ENCODE results near the gene LAMC1.
"Not testable (repeated sequence)": the region's sequence is repeated elsewhere in the genome, so short reads cannot be mapped to it uniquely, and the experiment has no call there.

The LAMC1 gene

DNA sequence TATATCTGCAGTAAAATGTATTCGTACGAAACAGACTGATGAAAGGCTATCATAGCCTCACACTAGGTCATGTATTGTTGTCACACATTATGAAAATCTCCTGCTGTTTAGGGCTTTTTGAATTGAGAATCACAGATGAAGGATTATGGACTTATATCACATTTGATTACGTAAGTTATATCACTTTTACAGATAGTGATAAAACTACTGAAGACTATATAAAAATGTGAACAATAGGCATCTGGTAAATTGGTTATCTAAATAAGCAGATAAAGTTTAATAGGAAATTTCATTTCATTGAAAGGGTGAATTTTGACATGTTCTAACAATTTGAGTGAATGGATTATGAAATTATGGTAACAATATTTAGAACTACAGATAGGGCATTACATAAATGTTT is 20.0 kb downstream of the LAMC1 start:
- no peak for DNase-seq (ENCODE audit: low read depth in 4 of 4, low spot score in 1 of 4)

DNA sequence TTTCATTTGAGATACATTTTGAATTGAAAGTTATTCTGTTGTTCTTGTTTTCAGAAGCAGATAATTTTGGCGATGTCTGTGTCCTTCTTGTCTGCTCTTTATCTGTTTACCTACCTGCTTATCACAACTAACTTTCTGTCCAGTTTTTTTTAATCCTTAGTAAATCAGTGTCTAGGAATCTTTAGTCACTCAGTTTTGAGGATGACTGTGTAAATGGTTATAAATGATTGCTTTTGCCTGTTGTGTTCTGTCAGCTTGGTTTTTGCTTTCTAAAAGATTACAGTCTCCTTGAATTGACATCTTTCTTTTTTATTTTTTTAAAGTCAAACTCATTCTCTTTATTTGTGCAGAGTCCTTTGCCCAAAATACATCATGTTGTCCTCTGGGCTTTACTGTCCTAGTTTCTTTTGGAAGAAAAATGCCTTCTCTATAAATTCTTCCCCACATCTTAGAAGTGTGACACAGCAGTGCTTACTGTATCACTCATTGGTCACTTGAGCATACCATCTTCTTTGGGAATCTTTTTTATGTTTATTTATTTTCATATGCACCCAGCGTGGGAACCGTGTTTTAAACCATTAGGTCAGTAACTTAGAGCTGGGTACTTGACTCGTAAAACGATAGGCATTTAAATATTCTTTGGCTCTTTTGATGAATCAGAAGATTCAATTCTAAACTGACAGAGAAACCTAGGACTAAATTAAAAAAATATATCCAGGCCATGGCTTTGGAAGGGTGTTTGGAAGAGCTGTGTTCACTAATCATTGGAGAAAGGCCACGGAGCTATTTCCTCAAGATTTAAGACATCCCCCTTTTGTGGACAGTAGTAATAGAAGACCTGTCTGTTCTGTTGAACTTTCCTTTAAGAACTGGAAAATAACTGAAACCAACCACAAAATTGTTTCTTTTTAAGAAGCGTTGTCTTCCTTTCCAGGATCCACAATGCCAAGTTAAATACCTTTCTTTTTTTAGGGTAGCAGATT is 20.9 kb downstream of the LAMC1 start:
- DNase-seq (ENCODE audit: low read depth in 4 of 4, low spot score in 1 of 4), result no peak

DNA sequence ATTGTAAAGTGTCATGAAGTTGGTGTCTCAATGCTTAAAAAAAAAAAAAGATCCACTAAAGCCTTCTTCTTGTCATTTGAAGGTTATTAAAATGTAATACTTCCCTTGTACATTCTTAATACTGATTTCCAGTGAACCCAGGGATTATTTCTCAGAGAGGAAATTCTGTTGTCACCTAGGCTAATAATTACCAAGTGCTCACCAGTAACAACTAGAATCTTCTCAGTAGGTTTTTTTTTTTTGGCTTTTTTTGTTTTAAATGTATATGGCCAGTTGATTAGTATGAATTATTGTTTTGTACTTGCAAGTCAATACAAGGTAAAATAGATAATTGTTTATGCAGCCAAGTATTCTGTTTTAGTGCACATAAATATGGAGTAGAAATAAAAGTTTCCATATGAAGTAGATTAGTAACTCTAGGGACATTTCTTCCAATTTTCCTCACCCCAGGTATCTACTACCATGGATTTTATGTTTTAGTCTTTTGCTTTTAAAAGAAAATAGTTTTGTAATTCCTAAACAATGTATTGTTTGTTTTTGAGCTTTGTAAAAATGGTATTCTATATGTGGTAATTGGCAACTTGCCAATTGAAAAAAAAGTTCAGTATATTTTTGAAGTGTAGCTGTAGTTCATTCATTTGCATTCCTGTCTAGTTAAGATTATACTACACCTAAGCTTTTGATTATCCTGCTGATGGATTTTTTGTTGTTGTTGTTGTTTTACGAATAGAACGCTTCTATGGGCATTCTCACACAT is 21.9 kb downstream of the LAMC1 start:
- no peak for DNase-seq (ENCODE audit: low read depth in 4 of 4, low spot score in 1 of 4)

DNA sequence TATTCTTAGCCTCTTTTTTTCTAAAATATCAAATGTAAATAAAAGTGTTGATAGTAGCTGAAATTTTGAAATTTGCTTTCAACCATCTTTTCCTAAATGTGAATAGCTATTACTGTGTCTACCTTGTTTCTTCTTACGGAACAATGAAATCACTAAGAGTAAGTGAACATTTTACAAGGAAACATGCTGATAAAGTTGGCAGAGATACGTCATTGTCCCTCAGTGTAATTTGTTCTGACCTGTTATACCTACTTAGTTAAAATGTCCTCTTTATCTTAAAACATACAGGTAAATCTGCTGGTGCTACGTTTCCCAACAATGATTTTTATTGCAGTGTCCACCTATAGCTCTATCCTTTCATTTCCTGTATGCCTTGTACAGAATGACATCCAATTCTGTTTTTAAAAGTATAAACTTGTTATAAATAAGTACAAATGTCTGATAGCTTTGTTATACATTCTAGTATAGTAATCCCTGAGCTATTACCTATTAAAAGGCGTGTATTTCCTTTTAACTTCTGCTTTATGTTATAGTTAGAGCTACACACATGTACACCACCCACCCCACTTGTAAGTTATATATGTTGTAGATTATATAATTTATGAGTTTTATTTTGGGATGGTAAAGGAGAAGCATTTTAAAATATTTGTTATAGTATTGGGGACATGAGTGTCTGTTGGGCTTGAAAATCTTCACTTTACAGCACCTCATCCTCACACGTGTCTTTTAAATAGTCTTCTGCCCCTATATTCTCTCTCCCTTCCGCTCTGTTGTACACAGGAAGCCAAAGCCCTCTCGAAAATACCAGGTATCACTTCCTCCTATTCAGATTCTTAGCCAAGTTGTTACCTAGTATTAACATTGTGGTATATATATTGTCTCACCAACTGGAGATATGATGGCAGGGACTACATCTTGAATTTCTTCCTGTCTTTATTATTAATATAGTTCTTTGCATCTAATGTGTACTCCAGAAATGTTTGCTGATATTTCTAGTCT is 25.2 kb downstream of the LAMC1 start:
- no peak for DNase-seq (ENCODE audit: low read depth in 4 of 4, low spot score in 1 of 4)

- DNase-seq (ENCODE audit: low read depth in 4 of 4, low spot score in 1 of 4), result no peak
Measured at GRCh38 chr1:183051546-183051945, 28.3 kb downstream of the LAMC1 start.

DNA sequence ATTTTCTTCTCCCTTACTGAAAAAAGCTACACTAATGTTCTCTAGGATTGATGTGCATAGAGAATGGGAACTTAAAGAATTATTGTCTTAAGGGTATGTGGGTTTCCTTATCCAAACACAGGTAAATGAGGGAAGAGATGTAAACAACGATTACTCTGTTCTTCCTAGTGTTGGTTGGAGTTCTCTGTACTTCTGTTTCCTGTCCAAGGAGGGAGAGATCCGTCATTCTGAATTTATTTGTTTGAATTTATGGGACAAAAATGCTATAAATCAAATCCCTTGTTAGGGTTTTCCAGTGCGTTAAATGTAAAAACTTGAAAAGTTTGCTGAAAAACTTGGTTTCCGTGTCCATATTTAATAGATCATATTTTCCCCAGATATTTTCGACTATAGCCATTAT is 29.6 kb downstream of the LAMC1 start:
- no peak for DNase-seq (ENCODE audit: low read depth in 4 of 4, low spot score in 1 of 4)

DNA sequence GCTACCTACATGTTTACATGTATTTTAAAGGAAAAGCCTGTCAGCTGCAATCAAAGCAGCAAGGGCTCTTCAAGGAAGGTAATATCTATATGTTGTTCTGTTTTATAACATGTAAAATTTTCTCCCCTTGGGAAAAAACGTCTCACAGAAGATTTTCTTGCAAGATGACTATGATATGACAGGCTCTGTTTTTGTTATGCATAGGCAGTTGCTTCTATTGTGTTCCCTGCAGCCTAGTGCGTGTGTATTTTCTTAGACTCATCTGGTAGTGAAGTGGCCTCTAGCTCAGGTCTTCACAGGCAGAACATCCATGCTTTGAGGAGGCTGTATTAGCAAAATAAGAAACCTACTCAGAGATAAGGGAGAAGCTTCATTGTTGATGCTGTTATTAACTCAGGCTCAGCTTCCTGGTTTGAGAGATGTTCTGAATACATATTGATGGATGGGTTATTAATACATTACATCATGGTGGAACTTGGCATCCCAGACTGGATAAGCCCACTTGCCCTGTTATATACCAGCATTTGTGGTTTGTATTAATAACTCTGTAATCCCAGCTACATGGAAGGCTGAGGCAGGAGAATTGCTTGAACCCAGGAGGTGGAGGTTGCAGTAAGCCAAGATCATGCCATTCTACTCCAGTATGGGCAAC is 35.8 kb downstream of the LAMC1 start:
- DNase-seq (ENCODE audit: low read depth in 4 of 4, low spot score in 1 of 4), result no peak

- no peak for DNase-seq (ENCODE audit: low read depth in 4 of 4, low spot score in 1 of 4)
Measured at GRCh38 chr1:183061194-183061593, 38.0 kb downstream of the LAMC1 start.

- no peak for DNase-seq (ENCODE audit: low read depth in 4 of 4, low spot score in 1 of 4)
Measured at GRCh38 chr1:183063349-183063748, 40.1 kb downstream of the LAMC1 start.

DNA sequence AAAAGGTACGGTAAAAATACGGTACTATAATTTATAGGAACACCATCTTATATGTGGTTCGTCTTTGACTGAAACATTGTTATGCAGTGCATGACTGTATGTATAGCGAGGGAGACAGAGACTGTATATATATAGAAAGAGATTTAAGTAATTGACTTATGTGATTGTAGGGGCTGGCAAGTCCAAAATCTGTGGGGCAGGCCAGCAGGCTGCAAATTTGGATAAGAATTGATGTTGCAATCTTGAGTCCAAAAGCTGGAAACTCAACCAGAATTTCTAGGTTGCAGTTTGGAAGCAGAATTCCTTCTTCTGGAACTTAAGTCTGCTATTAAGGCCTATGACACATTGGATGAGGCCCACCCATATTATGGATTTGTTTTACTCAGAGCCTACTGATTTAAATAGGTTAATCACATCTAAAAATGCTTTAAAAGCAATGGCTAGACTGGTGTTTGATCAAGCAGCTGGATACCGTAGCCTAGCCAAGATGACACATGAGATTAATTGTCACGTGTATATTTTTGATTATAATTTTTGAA is 42.0 kb downstream of the LAMC1 start:
- no peak for DNase-seq (ENCODE audit: low read depth in 4 of 4, low spot score in 1 of 4)

DNA sequence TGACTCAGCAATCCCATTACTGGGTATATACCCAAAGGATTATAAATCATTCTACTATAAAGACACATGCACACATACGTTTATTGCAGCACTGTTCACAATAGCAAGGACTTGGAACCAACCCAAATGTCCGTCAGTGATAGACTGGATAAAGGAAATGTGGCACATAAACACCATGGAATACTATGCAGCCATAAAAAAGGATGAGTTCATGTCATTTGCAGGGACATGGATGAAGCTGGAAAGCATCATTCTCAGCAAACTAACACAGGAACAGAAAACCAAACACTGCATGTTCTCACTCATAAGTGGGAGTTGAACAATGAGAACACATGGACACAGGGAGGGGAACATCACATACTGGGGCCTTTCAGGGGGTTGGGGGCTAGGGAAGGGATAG is 43.2 kb downstream of the LAMC1 start:
- DNase-seq (ENCODE audit: low read depth in 4 of 4, low spot score in 1 of 4), result not testable (repeated sequence)

DNA sequence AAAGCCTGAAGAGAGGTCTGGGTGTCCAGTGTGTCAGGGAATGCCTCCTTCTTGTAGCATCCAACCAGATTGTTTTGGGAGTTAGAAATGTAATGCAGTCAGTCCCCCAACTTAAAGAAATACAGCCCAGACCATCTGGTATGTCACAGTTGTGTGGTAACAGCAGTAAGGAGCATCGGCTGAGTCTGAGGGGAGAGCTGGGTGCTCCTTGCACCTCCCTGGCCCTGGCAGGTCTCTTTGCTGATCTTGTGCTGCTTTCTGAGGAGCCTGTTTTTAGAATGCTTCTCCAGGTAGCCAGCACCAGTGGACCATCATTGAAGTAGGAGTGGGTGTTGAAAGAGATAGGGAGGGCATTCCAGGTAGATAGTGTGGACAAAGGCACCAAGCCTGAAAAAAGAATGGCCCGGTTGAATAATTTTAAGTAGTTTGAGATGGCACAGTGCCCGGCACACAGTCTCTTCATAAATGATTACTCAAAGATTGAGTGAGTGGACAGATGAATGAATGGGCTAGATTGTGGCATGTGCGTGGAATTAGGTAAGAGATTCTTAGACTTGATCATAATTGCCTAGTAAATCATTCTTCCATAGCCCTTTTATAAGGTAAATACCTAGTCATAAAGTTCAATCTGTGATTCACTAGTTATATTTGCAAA is 46.5 kb downstream of the LAMC1 start:
- DNase-seq (ENCODE audit: low read depth in 4 of 4, low spot score in 1 of 4), result no peak

- DNase-seq (ENCODE audit: low read depth in 4 of 4, low spot score in 1 of 4), result no peak
Measured at GRCh38 chr1:183070234-183070922, 47.2 kb downstream of the LAMC1 start.

DNA sequence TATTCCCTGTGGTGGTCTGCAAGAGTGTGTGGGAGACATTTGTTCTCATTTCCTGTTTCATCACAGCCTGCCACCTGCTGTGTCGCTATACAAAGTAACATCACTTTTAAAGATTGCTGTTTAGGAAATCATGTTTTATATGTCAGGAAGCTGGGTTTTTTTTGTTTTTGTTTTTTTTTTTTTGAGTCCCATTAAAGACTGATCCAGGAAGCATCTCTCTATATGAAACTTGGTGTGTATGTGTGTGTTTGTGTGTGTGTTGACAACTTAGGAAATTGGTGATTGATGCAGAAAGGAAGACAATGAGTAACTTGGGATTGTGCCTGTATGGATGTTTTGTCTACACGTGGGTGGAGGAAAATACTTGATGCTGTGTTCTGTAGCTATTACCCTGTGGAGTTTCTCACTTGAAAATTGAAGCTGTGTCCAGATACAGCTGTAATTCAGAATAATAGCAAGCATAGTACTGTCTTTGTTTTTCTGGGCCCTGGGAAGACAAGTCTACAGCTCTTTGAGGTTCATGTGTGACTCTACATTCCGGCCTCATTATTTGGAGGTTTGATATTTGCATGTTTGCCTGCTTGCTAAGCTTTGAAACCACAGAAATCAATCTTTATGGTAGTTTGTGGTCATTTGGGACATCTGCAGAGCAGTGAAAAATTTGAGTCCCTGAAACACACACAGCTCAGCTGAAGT is 47.9 kb downstream of the LAMC1 start:
- no peak for DNase-seq (ENCODE audit: low read depth in 4 of 4, low spot score in 1 of 4)

DNA sequence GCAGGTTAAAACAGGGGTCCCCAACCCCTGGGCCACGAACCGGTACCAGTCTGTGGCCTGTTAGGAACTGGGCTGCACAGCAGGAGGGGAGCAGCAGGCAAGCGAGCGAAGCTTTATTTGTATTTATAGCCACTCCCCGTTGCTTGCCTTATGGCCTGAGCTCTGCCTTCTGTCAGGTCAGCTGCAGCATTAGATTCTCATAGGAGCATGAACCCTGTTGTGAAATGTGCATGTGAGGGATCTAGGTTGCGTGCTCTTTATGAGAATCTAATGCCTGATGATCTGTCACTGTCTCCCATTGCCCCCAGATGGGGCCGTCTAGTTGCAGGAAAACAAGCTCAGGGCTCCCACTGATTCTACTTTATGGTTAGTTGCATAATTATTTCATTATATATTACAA is 49.4 kb downstream of the LAMC1 start:
- DNase-seq (ENCODE audit: low read depth in 4 of 4, low spot score in 1 of 4), result not testable (repeated sequence)

GRCh38 chr1:183073320-183073719 is 50.1 kb downstream of the LAMC1 start:
- DNase-seq (ENCODE audit: low read depth in 4 of 4, low spot score in 1 of 4), result no peak

DNA sequence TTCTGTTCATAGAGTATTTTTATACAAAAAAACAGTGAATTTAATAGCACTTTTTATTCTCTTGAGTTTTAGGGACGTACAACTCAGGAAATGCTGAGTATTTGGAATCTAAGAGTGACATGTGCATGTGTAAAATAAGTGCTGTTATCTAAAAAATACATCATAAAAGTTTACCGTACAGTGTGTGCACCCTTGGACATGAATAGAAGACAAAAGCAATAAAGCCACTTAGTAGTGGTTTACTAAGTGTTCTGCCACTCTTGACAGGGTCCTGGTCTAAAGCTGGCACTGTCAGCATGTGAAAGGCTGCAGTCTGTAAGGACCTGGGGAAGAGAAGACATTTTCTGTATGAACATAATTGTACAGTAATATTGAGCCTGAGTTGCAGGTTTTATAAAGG is 51.0 kb downstream of the LAMC1 start:
- DNase-seq (ENCODE audit: low read depth in 4 of 4, low spot score in 1 of 4), result no peak

GRCh38 chr1:183075861-183076260 is 52.6 kb downstream of the LAMC1 start:
- DNase-seq (ENCODE audit: low read depth in 4 of 4, low spot score in 1 of 4), result no peak

DNA sequence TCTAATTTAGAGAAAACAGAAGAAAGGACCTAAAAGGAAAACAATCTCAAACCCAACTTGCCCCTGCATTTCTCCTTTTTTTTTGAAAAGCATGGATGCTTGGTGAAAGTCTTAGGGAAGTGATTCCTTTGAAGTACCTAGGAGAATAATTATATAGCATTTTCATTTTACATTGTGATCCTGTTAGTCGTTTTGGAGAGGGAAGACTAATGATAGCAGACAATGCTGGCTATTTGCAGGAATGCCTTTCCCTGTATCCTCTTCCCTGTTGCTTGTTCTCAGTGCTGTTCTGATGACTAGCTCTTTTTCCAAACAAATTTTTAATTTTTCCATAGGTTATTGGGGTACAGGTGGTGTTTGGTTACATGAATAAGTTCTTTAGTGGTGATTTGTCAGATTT is 53.9 kb downstream of the LAMC1 start:
- DNase-seq (ENCODE audit: low read depth in 4 of 4, low spot score in 1 of 4), result no peak
